HG03135 (cell line): ENCODE results near the gene ASGR2.
"Not testable (repeated sequence)": the region's sequence is repeated elsewhere in the genome, so short reads cannot be mapped to it uniquely, and the experiment has no call there.

ENCODE experiments used
- ATAC-seq: cut with Tn5 transposase; IDR thresholded peaks from one replicate; pipeline ENCODE4 v1.9.1; 2021; ENCODE audit warnings: mild to moderate bottlenecking, moderate library complexity; ENCODE audit not compliant: unreplicated experiment

Gene ASGR2

DNA sequence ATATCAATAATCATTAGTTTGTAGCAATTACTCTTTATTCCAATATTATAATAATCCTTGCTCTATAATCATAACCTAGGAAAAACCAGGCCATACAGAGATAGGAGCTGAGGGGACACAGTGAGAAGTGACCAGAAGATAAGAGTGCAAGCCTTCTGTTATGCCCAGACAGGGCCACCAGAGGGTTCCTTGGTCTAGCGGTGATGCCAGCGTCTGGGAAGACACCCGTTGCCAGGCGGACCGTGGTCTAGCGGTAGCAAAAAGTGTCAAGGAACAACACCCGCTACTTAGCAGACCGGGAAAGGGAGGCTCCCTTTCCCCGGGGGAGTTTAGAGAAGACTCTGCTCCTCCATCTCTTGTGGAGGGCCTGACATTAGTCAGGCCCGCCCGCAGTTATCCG is 11.8 kb upstream of the ASGR2 start:
- ATAC-seq, result not testable (repeated sequence)

GRCh38 chr17:7124923-7125322 is 10.3 kb upstream of the ASGR2 start:
- no peak for ATAC-seq

- no peak for ATAC-seq
Observed at GRCh38 chr17:7123844-7124243, 9.2 kb upstream of the ASGR2 start.

GRCh38 chr17:7122381-7122780 is 7.8 kb upstream of the ASGR2 start:
- ATAC-seq, result no peak

- ATAC-seq, result not testable (repeated sequence)
Observed at GRCh38 chr17:7120635-7121034, 6.0 kb upstream of the ASGR2 start.

- ATAC-seq, result no peak
Observed at GRCh38 chr17:7120123-7120522, 5.5 kb upstream of the ASGR2 start.

GRCh38 chr17:7119314-7119713 is 4.7 kb upstream of the ASGR2 start:
- ATAC-seq, result no peak

GRCh38 chr17:7114875-7115614 is 423 bp upstream of the ASGR2 start:
- no peak for ATAC-seq

- no peak for ATAC-seq
Observed at GRCh38 chr17:7113273-7114071, 1.1 kb downstream of the ASGR2 start.

- no peak for ATAC-seq
Observed at GRCh38 chr17:7112510-7113108, 2.0 kb downstream of the ASGR2 start.

DNA sequence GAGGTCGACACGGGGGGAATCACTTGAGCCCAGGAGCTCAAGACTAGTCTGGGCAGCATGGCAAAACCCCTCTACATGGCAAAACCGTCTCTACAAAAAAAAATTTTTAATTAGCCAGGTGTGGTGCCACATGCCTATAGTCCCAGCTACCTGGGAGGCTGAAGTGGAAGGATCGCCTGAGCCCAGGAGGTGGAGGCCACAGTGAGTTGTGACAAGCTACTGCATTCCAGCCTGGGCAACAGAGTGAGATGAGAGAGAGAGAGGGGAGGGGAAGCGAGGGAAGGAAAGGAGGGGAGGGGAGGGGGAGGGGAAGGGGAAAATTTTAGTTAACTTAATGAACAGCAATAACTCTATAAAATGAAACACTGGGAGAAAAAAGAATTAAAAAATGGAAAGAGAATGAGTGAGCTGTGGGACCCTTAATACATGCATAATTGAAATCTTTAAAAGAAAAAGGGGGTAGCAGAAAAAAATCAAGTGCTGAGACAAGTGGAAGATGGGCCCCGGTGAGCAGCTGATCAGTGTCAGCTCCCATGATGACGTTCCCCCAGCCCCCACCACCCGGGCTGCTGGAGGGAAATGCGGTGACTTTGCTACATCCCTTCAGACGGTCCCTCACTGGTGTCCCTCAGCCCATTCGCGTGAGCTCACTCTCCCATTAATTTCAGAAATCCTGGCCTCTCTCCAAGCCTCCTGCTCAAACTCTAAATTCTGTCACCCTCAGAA is 2.7 kb downstream of the ASGR2 start:
- no peak for ATAC-seq

GRCh38 chr17:7110617-7111306 is 3.9 kb downstream of the ASGR2 start:
- no peak for ATAC-seq

- no peak for ATAC-seq
Observed at GRCh38 chr17:7109461-7110322, 4.9 kb downstream of the ASGR2 start.

- ATAC-seq, result no peak
Observed at GRCh38 chr17:7108981-7109380, 5.6 kb downstream of the ASGR2 start.

DNA sequence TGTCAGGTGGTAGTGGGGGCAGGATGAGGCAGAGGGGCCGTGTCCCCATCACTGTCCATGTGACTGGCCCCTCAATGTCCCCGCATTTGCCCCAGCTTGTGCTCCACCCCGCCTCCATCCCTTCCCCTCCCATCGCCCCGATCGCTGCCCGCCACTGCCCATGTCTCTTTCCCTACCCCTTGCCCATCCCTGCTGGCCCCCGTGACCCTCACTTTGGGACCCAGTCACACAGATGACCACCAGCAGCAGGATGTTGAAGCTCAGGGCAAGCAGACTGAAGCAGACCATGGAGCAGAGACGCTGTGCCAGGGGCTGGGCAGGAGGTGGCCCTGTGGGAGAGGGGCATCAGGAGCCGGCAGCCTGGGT is 6.1 kb downstream of the ASGR2 start:
- no peak for ATAC-seq

GRCh38 chr17:7107795-7108559 is 6.6 kb downstream of the ASGR2 start:
- ATAC-seq, result no peak

DNA sequence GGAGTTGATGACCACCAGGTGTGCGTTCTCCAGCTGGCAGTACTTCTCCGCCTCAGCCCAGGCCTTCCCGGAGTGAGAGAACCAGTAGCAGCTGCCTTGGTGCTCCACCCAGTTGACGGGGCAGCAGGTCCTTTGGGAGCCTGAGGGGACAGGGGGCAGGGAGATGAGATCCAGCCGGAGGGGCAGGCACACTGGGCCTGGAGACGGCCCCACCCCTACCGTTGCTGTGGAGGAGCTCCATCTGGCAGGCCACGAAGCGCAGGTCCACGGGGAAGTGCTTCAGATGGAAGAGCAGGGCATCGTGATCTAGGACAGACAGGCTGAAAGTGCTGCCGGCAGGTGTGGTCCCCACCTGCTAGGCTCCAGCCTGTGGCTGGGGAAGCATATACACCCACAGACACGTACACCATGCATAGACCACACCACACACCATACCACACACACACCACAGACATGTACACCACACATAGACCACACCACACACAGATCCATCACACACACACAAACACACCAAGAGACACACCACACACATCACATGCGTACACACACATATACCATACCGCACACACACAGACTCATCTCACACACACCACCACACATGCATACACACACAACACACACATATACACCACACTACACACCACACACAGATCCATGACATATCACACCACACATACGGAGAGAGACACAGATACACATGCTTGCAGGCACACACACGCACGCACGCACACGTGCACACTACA is 7.4 kb downstream of the ASGR2 start:
- ATAC-seq, result no peak

DNA sequence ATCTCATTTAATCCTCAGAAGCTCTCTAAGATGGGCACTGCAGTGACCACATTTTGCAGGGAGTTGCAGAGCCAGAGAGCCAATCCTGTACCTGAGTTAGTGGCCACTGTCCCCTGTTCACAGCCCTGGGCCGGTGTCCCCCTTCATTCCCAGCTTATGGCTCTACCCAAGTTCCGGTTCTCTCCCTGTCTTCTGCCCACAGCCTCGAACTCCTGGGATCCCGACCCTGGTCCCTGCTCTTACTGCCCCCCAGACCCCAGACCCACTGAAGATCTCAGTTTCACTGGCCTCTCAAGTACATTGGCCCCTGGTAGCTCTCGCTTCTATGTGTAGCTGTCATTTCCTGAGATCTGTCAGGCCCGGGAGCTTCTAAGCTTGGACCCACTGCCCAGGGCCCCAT is 12.2 kb downstream of the ASGR2 start:
- no peak for ATAC-seq
